Anterior cingulate cortex (tissue), 58 donors: Measurements from ENCODE around the gene DVL1.

Experiments used
- DNase-seq, 58 donors: peaks; one replicate each; lab custom pipeline; 2025; lab: John Stamatoyannopoulos, UW

DVL1 gene

DNA sequence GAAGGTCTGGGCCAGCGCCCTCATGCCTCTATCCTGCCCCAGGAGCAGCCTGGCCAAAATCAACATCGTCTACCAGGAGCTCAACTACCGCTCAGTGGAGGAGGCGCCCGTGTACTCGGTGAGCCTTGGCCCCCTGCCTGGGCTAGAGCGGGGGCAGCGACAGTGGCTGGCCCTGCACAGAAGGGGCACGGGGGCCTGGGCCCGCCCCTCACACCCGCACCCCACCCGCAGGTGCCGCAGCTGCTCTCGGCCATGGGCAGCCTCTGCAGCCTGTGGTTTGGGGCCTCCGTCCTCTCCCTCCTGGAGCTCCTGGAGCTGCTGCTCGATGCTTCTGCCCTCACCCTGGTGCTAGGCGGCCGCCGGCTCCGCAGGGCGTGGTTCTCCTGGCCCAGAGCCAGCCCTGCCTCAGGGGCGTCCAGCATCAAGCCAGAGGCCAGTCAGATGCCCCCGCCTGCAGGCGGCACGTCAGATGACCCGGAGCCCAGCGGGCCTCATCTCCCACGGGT lies 58.1 kb downstream of the DVL1 start:
- peak in 1 of 58 donors; percentile 30 for DNase-seq

DNA sequence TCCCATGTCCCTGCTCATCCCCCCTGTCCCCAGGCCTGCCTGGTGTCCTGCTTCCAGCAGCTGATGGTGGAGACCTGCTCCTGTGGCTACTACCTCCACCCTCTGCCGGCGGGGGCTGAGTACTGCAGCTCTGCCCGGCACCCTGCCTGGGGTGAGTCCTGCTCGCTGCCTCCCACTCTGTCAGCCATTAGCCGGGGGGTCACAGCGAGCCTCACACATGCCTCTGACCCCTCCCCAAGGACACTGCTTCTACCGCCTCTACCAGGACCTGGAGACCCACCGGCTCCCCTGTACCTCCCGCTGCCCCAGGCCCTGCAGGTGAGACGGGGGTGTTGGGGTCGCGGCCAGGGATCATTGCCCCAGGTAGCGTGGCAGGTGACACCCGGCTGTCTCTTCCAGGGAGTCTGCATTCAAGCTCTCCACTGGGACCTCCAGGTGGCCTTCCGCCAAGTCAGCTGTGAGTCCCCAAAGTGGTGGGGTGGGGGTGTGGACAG lies 58.9 kb downstream of the DVL1 start:
- DNase-seq: peak in 8 of 58 donors; percentile 9 to 52 (median 32)

DNA sequence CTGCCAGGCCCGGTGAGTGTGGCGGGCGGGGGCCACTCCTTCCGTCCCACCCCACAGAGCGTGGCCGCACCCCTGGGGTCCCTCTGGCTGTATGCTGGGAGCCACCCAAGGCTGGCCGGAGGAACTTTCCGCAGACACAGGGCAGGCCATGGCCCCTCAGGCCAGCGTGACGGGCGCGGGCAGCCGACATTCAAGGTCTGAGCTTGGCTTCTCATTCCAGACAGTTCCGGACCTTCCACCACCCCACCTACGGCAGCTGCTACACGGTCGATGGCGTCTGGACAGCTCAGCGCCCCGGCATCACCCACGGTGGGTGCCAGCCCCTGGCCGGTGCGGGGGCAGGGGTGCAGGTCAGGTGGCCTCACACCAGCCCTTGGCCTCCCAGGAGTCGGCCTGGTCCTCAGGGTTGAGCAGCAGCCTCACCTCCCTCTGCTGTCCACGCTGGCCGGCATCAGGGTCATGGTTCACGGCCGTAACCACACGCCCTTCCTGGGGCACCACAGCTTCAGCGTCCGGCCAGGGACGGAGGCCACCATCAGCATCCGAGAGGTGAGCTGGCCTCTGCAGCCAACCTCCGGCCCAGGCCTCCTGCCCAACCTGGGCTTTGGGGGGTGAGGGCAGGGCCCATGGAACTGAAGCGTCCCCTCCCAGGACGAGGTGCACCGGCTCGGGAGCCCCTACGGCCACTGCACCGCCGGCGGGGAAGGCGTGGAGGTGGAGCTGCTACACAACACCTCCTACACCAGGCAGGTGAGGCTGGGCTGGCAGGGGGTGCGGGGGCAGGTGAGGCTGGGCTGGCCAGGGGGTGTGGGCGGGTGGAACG lies 61.7 kb downstream of the DVL1 start:
- no peak for DNase-seq

DNA sequence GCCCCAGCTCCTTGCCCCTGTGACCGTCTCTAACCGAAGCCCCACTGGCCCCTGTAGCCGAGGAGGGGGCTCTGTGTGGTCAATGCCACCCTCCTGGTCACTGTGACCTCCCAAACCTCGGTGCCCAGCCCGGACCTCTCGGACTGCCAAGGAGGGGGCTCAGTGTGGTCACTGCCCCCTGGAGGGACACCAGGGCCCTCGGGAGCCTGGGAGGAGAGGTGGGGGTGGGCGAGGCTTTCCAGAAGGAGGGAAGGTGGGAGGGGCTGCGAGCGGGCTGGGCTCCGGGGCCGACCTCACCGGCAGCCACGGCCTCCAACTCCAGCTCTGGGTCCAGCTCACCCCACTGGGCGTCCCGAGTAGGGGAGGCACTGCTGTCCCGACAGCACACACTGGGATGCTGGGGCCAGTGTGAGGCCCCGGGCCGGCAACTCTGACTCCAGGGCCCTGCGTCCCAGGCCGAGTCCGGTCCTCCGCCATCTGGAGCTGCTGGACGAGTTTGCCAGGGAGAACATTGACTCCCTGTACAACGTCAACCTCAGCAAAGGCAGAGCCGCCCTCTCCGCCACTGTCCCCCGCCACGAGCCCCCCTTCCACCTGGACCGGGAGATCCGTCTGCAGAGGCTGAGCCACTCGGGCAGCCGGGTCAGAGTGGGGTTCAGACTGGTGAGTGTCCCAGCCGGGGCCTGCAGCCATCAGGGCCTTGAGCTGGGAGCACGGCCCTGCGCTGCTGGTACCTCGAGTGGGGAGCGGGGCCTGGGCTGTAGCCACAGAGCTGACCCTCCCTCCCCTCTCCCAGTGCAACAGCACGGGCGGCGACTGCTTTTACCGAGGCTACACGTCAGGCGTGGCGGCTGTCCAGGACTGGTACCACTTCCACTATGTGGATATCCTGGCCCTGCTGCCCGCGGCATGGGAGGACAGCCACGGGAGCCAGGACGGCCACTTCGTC lies 62.6 kb downstream of the DVL1 start:
- DNase-seq: no peak

DNA sequence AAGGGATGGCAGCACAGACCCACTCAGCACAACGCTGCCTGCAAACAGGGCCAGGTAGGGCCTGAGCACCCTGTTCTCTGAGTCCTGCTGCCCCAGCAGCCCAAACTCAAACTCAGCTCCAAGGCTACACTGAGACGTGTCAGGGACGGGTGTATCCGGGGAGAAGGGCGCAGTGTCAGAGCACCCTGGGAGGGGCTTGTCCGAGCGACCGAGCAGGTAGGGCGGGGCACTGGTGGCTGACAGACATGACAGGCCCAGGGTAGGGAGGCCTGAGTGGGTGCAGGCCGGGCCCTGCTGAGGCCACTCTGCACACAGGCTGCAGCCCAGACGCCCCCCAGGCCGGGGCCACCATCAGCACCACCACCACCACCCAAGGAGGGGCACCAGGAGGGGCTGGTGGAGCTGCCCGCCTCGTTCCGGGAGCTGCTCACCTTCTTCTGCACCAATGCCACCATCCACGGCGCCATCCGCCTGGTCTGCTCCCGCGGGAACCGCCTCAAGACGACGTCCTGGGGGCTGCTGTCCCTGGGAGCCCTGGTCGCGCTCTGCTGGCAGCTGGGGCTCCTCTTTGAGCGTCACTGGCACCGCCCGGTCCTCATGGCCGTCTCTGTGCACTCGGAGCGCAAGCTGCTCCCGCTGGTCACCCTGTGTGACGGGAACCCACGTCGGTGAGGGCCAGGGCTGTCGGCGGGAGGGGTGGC lies 63.5 kb downstream of the DVL1 start:
- DNase-seq: no peak
